GM19328 (cell line): ENCODE data around the gene ANAPC2.

Experiments
- ATAC-seq: cut with Tn5 transposase; IDR thresholded peaks from one replicate; pipeline ENCODE4 v1.9.1; 2021; ENCODE audit warnings: mild to moderate bottlenecking, moderate library complexity; ENCODE audit not compliant: unreplicated experiment

ANAPC2 gene, protein sequence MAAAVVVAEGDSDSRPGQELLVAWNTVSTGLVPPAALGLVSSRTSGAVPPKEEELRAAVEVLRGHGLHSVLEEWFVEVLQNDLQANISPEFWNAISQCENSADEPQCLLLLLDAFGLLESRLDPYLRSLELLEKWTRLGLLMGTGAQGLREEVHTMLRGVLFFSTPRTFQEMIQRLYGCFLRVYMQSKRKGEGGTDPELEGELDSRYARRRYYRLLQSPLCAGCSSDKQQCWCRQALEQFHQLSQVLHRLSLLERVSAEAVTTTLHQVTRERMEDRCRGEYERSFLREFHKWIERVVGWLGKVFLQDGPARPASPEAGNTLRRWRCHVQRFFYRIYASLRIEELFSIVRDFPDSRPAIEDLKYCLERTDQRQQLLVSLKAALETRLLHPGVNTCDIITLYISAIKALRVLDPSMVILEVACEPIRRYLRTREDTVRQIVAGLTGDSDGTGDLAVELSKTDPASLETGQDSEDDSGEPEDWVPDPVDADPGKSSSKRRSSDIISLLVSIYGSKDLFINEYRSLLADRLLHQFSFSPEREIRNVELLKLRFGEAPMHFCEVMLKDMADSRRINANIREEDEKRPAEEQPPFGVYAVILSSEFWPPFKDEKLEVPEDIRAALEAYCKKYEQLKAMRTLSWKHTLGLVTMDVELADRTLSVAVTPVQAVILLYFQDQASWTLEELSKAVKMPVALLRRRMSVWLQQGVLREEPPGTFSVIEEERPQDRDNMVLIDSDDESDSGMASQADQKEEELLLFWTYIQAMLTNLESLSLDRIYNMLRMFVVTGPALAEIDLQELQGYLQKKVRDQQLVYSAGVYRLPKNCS

DNA sequence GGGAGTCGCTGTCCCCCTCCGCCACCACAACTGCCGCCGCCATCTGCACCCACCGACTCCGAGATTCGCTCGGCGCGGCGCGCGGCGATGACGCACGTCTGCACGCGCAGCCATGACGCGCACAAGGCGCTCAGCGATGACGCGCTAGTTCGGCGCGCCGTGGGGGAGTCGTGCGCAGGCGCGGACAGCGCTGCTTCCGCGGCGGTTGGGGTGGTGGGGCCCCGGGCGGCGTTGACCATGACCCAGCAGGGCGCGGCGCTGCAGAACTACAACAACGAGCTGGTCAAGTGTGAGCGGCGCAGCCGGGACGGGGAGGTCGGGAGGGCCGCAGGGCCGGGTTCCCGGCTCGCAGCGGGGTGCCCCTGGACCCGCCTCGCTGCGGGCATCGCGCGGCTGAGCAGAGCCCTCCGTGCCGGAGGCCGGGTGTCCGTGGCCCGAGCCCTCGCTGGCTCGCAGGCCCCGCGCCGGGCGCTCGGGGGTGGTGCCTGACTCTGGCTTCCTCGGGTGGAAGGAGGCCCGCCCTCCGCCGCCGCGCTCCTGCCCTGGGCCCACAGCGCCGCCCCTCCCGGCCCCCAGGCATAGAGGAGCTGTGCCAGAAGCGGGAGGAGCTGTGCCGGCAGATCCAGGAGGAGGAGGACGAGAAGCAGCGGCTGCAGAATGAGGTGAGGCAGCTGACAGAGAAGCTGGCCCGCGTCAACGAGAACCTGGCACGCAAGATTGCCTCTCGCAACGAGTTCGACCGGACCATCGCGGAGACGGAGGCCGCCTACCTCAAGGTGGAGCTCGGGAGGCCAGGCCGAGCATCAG lies at the start of gene ANAPC2, which contains the start of gene SSNA1:
TSS of gene ANAPC2 (minus strand) at position 71 of the 807 bp plus-strand sequence. CDS start at position 43, 28 bp downstream.
TSS of gene SSNA1 (plus strand) at position 187 of the 807 bp plus-strand sequence. CDS start at position 238, 51 bp downstream.
- ATAC-seq: peak; percentile 79

DNA sequence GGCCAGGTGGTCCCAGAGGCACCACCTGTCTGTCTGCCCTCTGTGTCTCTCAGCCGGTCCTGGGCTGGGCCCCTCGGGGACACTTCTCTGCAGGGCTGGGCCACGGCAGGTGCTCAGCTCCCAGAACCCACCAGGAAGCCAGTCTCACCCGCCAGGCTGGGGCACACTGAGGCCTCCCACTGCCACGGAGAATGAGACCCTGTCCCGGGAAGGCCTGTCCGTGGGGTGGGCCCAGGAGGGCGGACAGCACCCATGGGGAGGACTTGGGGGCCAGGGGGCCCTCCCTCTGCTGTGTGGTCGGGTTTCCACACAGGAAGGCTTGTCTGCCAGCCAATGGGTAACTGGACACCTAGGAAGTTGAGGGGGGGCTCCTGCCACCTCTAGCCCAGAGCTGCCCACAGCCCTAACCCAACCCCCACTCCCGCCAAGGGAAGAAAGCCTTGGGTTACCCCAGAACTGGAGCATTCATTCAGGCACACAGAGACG lies 48.6 kb upstream of the ANAPC2 start:
- ATAC-seq: no peak

DNA sequence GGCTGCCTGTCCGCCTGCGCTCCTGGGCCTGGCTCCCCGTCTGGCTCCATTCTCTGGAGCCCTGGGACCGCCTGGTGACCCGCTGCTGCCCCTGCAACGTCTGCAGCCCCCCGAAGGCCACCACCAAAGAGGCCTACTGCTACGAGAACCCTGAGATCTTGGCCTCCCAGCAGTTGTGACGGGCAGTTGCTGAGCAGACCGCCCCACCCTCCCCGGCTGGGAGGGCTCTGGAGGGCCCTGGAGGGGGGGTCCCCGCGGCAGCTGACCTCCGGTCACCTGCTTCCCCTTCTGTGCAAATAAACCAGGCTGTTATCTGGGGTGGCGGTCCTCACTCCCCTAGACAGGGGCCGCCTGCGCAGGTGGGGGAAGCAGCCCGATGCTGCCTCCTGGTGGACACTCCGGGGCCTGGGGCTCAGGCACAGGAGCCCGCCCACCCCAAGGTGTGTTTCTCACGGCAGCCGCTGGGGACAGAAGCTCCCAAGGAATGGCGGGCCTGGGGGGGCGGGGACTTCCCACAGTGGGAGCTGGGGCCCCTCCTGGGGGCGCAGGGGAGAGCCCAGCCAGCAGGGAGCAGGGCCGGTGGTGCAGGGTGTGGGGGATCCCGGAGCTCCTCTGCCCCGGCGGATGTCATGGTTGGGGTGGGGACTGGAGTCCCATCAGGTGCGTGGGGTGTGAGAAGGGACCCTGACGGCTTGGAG lies 48.0 kb upstream of the ANAPC2 start:
- no peak for ATAC-seq

DNA sequence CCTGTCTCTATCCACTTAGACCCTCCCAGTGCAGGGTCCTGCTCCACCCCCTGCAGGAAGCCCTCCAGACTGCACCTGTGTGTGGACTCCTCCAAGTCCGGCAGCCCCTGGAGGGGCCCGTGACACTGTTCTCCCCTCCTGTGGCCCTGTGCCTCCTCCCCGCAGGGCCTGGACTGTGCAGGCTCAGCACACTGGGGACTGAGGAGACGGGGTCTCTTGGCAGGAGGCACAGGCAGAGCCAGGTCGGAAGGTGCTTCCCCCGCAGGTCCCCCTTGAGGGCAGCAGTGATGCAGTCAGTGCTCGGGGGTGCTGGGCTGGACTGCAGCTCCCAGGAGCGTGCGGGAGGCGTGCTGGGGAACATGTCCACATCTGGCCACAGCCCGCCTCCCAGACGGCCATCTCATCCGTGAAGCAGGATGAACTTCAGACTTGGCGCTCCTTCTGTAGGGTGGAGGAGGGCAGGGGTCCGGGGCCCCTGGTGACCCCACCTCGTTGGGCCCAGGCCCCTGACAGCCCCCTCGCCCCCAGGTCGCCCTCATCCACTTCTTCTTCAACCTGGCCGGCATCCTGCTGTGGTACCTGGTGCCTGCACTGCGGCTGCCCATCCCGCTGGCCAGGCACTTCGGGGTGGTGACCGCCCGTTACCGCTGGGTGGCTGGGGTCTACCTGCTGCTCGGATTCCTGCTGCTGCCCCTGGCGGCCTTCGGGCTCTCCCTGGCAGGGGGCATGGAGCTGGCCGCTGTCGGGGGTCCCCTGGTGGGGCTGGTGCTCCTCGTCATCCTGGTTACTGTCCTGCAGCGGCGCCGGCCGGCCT lies 47.3 kb upstream of the ANAPC2 start:
- ATAC-seq: no peak

DNA sequence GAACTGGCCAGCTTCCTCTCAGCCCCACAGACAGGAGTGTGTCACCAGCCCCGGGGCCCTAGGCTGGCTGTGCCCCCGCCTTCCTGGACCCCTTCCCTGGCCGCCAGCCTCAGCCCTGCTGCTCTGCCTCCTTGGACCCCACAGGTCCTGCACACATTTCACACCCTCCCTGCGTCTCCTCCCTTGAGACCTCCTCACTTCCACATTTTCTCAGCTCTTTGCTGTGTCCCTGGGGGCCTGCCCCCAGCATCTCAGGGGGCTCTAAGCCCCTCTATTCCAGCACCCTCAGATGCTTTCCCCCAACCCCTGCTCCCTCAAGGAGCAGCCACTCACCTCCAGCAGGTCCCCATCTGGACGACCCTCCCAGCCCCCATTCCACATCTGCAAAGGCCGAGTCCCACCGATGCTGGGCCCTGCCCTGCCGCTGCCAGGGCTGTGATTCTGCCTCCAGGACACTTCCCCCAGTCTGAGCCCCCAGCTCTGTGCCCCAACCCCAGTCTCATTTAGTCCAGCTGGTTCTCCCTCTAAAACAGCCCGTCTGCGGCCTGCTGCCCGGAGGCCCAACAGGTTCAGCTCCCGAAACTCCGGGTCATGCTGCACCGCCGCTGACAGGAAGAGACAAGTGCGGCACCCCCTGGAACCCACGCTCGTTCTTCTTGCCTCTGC lies 46.5 kb upstream of the ANAPC2 start:
- ATAC-seq: no peak

DNA sequence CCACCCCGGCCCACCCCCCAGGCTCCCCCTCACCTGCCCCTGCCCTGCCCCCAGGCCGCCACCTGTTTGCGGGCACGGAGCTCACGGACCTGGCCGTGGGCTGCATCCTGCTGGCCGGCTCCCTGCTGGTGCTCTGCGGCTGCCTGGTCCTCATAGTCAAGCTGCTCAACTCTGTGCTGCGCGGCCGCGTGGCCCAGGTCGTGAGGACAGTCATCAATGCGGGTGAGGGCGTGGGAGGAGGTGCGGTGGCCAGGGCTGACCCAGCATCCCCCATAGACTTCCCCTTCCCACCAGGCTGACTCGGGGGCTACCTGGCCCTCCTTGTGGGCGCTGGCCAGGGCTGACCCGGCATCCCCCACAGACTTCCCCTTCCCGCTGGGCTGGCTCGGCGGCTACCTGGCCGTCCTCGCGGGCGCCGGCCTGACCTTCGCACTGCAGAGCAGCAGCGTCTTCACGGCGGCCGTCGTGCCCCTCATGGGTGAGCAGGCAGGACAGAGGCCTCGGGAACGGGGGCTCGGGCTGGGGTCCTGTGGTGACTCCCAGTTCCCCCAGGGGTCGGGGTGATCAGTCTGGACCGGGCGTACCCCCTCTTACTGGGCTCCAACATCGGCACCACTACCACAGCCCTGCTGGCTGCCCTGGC lies 45.8 kb upstream of the ANAPC2 start:
- no peak for ATAC-seq

DNA sequence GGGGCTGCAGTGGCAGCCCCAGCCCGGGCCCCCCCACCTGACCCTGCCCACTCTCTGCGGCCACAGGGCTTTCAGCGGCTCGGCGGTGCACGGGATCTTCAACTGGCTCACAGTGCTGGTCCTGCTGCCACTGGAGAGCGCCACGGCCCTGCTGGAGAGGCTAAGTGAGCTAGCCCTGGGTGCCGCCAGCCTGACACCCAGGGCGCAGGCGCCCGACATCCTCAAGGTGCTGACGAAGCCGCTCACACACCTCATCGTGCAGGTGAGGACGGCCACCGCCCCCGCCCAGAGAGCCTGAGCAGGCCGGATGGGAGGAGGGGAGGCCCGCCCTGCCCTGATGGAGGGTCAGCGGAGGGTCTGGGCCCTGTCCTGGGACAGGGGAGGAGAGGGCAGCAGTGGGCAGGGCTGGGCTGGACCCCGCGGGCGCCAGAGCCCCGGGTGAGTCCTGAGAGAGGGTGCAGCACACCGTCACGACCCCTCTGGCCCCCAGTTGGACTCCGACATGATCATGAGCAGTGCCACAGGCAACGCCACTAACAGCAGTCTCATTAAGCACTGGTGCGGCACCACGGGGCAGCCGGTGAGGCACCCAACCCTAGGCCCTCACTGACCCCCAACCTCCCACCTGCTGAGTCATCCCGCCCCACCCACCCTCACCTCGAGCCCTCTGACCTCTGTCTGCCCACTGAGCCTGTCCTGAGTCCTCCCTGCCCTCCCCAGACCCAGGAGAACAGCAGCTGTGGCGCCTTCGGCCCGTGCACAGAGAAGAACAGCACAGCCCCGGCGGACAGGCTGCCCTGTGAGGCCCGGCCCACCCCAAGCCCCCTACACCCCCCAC lies 45.0 kb upstream of the ANAPC2 start:
- ATAC-seq: no peak

DNA sequence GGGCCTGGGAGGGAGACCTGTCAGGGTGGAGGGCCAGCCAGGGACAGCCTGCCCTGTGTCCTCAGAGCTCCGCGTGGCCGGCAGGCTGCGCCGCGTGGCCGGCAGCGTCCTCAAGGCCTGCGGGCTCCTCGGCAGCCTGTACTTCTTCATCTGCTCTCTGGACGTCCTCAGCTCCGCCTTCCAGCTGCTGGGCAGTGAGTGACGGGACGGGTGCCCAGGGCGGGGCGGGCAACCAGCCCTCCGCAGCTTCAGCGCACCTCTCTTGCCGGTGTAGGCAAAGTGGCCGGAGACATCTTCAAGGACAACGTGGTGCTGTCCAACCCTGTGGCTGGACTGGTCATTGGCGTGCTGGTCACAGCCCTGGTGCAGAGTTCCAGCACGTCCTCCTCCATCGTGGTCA lies 44.1 kb upstream of the ANAPC2 start:
- ATAC-seq: no peak

DNA sequence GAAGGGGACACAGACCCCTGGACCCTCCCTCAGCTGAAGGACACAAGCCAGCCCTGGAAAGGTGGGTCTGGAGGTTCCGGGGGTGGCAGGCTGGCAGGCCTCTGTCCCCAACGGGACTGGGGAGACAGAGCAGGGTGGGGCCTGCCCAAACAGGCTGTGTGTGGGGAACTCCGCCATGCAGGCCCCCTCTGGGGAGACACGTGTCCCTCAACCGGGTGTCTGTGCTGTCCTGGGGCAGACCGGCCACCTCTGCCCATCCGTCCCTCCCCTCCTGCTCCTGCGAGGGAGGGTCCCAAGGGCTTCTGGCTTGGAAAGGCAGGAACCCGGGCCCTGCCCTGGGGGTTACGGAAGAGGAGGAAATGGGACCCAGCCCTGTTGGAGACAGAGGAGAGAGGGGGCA lies 43.7 kb upstream of the ANAPC2 start:
- no peak for ATAC-seq

DNA sequence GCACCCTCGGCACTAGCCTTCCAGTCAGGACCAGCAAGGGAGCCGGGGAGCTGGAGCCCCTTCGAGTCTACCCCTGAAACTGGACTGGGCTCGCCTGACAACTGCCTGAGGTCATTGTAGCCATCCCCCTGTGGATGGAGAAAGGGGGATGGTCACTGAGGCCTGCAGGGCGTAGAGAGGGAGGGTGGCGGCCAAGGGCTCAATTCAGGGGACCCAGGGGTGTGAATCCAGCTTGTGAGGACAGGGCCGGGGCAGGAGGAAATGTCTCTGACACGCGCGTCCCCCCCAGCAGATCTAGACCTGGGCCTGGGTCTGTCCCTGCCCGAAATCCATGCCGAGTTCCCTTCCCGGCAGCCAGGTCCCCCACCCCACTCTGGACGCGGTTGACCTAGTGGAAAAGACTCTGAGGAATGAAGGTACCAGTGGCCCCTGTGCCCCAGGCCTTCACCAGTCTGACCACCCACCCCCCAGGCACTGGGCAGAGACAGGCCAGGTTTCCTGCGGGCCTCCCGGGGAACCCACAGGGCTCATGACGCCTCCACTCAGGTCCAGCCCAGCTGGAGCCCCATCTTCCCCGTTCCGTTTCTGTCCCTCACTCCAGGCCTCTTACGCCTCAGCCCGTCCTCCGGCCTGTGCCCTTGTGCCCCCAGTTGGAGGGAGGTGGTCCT lies 43.1 kb upstream of the ANAPC2 start:
- ATAC-seq: no peak

DNA sequence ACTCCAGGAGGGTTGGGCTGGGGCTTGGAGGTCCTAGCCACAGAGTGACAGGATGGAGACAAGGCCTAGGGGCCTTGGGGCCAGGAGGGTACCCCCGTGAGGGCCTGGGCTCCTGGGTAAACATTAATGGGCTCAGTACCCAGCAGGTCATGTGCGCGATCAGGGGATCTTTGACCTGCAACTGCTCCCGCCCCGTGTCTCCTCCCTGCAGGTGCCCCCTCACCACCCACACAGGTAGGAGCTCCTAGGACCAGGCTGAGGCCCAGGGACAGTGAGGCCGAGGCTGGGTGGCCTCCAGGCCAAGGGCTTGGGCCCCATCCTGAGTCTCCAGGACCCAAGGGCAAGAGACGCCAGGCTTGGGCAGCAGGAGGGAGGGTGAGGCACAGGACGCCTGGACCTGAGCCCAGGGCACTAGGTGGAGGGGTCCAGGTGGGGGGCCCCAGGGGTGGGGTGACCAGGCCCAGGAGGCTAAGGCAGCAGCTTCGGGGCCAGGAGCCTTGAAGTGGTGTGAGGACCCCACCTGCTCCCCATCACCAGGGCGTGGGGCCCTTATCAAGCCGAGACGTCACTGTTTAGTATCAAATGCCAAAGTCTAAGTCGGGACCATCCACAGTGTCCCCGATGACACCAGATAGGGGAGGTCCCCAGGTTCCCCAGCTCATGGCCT lies 42.5 kb upstream of the ANAPC2 start, which contains the start of gene SLC34A3:
TSS of gene SLC34A3 (plus strand) at position 197 of the 667 bp plus-strand sequence. CDS start 802 bp downstream, outside the sequence.
- ATAC-seq: no peak

DNA sequence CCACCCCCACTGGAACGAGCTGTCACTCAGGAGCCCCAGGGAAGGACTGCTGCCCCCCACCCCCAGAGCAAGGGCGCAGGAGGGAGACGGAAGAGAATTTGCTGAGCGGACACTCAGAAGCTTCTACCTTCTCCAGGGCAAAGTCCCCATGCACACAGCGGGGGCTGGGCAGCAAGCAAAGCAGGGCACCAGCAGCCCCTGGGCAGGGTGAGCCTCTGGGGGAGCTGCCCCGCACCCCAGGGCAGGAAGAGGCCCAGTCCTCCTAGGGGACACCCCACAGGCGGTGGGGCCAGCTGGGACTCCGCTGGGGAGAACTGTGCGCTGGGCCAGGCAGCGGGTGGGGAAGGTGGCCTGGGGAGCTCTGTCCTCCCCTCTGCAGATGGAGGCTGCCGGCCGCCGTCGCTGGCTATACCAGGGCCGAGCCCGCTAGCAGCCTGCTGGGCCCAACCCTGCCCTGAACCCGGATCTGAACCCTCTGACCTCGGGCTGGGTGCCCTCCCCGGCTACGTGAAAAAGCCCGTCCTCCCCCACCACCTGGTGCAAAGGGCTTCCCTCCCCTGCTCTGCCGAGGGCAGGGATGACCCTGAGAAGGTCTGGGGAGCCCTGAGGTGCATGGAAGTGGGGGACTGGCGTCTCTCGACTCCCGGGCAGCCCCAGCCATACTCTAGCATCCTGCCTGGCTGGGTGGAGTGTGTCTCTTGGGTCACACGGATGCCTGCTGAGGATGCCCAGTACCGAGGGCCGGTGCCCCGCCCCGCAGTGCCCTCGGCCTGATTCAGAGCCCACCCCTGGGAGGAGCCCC lies 41.7 kb upstream of the ANAPC2 start:
- ATAC-seq: no peak

DNA sequence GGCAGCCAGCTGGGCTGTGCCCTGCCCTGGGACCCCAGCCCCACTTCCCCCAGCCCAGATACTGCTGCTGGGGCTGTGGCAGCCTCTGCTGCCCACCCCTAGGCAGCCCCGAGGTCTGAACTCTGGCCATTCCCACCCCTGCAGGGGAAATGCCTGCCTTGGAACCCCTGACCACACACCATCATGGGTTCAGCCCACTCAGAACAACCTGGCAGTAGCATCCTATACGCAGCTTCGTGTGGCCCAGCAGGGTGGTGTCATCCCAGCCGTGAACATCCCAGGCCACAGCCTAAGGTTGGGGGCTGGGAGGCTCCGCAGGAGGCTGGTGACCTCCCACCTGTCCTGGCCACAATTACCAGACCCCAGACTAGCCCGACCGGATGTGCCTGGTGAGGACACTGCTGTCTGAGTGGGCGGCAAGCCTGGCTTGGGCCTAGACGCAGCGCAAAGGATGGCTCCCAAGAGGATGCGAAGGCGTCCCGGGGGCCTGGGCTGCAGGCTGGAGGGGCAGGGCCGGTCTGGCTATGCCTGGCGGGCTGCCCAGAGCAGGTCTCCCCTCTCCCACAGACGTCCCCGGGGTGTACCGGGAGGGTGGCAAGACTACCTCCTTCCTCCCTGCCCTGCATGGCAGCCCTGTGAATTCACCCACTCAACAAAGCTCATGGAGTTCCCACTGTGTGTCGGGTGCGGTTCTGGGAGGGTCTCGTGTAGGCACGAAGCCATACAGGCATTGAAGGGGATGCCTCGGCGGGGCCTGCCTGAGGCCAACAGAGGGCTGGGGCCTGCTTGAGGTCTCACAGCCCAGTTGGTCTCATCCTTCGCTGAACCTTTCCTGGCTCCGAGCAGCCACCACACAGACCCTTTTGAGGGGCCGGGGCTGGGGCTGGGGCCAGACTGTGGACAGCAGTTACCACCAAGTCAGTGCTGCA lies 40.9 kb upstream of the ANAPC2 start:
- no peak for ATAC-seq

DNA sequence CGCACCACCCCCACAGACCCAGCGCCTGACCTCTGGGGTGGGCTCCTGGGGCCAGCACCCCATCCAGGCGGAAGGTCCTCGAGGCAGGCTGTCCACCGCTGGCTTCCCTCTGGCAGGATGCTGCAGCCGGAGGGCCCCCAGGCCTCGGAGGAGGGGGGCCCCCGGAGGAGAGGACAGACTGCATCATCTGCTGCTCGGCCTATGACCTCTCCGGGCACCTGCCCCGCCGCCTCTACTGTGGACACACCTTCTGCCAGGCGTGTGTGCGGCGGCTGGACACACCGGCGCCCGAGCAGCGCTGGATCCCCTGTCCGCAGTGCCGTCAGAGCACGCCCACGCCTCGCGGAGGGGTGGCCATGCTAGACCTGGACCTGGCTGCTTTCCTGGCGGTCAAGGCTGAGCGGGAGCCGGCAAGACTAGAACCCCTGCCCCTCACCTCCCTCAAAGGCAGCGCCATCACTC lies 40.2 kb upstream of the ANAPC2 start:
- no peak for ATAC-seq
